Measurements from ENCODE around the gene TIAM2. TPM values are rescaled to one million over a fixed set of nuclear protein-coding genes. Genes with fewer than 3 reads are reported as not detected.
A peak's percentile ranks its signal among the peaks of the same experiment; 100 is the strongest.

TIAM2 gene
- total and polyA plus RNA-seq, 10 of the 15 experiments (the other 5 are each of a cell fraction or from before 2014, with no cell fraction given) = 1.1 to 10.5 (median 2.3) TPM

DNA sequence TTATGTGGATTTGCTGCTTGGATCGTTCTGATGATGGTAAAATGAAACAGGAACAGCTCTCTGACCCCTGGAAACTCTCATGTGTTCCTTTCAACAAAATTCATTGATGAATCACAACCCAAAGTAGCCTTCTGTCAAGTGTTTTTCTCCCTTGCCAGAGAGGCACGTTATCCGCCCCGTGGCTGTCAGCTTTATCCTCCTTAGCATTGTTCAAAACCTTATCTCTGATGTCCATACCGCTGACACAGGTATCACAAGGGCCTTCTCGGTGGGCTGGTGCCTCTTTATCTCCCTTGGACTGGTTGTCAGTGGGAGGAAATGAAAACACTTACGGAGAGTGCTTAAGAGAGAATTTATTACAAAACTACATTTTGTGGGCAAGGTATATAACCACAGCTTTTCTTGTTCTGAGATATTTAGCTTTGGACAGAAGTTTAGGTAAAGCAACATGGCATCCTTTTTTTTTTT is 84.9 kb downstream of the TIAM2 start:
- Histone ChIP-seq H3K36me3 (ENCODE audit: control insufficient read depth in 2 of 2, insufficient read depth in 2 of 2, low read length in 1 of 2) (no peaks in the 10 kb centered on the region), H3K4me3 (no peak overlapping the region), H2AFZ (ENCODE audit: control insufficient read depth, low read depth, low read length) (no peak overlapping the region), H4K20me1 (ENCODE audit: control insufficient read depth, insufficient read depth) (no peaks in the 10 kb centered on the region), H3K27me3 (replicated peaks in 1 of 2; ENCODE audit: control insufficient read depth in 2 of 2, insufficient read depth in 2 of 2, low read length in 1 of 2) (no peaks in the 10 kb centered on the region), H3K4me2 (ENCODE audit: control insufficient read depth, insufficient read depth) (no peak overlapping the region), H3K4me1 (ENCODE audit: control insufficient read depth, insufficient read depth, low read length) (no peaks in the 10 kb centered on the region; the same call in 1 of the 2 replicates), H3K9ac (ENCODE audit: control insufficient read depth, insufficient read depth, low read length) (no peak overlapping the region), H3K79me2 (ENCODE audit: control insufficient read depth, insufficient read depth, low read length) (no peaks in the 10 kb centered on the region), H3K27ac (ENCODE audit: control insufficient read depth, insufficient read depth) (no peak overlapping the region), H3K9me3 (replicated peaks; ENCODE audit: control insufficient read depth, insufficient read depth, low read length) (no peaks in the 10 kb centered on the region)
- ATAC-seq = peak; percentile 78
- no peak for TF ChIP-seq ZBED1 (IDR thresholded peaks at IDR 0.05; ENCODE audit: borderline replicate concordance)
- no peak for TF ChIP-seq NFYB (IDR thresholded peaks at IDR 0.05; ENCODE audit: insufficient read depth, low read depth, low read length)
- TF ChIP-seq MTA2 (IDR thresholded peaks at IDR 0.05; ENCODE audit: low read depth) = peak; percentile 39; the same call in 1 of the 2 replicates
- no peak for TF ChIP-seq POLR2AphosphoS5 (IDR thresholded peaks at IDR 0.05; ENCODE audit: low read length)
- no peak for TF ChIP-seq ZNF274 (IDR thresholded peaks at IDR 0.05; ENCODE audit: insufficient read depth, insufficient read length)
- TF ChIP-seq RBBP5 (conservative IDR thresholded peaks at IDR 0.05) = no peak
- TF ChIP-seq FOXM1 (IDR thresholded peaks at IDR 0.05; ENCODE audit: low read depth, low read length) = no peak
- peak; percentile 37; the same call in 1 of the 2 replicates for TF ChIP-seq SPI1 (IDR thresholded peaks at IDR 0.05; ENCODE audit: borderline replicate concordance, insufficient read depth, low read depth, low read length)
- 0 out of 2 replicates have a peak, but pooled peaks have one; percentile 9 for TF ChIP-seq MEF2A (IDR thresholded peaks at IDR 0.05; ENCODE audit: insufficient read depth, low read depth, low read length)
- no peak for TF ChIP-seq FOXK2 (IDR thresholded peaks at IDR 0.05)
- TF ChIP-seq ESRRA (IDR thresholded peaks at IDR 0.05; ENCODE audit: low read length) = no peak
- TF ChIP-seq JUNB (IDR thresholded peaks at IDR 0.05) = peak; percentile 31; the same call in 1 of the 2 replicates
- TF ChIP-seq ZNF384 (IDR thresholded peaks at IDR 0.05; ENCODE audit: borderline replicate concordance, low read depth, low read length) = no peak
- TF ChIP-seq RFX5 (IDR thresholded peaks at IDR 0.05; ENCODE audit: low read depth, low read length) = no peak
- TF ChIP-seq JUND (IDR thresholded peaks at IDR 0.05; ENCODE audit: low read depth, low read length) = no peak
- peak; percentile 71 for TF ChIP-seq NFIC (IDR thresholded peaks at IDR 0.05; ENCODE audit: low read depth, low read length)
- 0 out of 4 replicates have a peak, but pooled peaks of 1 of the 2 experiments have one; percentile 19 for TF ChIP-seq ETV6 (conservative IDR thresholded peaks at IDR 0.05 in 1 of 2, IDR thresholded peaks at IDR 0.05 in 1 of 2; ENCODE audit: borderline replicate concordance in 1 of 2, low read depth in 1 of 2)
- TF ChIP-seq RUNX3 (IDR thresholded peaks at IDR 0.05; ENCODE audit: low read length) = peak; percentile 89
- no peak for TF ChIP-seq NFXL1 (IDR thresholded peaks at IDR 0.05; ENCODE audit: borderline replicate concordance)
- TF ChIP-seq CBFB (IDR thresholded peaks at IDR 0.05; ENCODE audit: low read depth) = no peak
- BruUV-seq (replicated peaks) = no TSS peak
- intact Hi-C loops (cut with micrococcal nuclease; ENCODE audit: unreplicated experiment) = loop anchor here (1.0 kb wide), 1 partner anchor 91 kb away; no protein-coding TSS in a partner anchor
- ChIA-PET SMC1A (ENCODE audit: uncharacterized antibody, unreplicated experiment) (interaction anchor here (0.6 to 2.5 kb wide), 8 partner anchors 10 to 672 kb away, joined by 3 to 11 read pairs (median 3); no protein-coding TSS in a partner anchor), CTCF (interaction anchor here (1.1 to 3.6 kb wide), 3 partner anchors 11 to 153 kb away, joined by 3 to 17 read pairs (median 3); no protein-coding TSS in a partner anchor), RAD21 (ENCODE audit: unreplicated experiment) (interaction anchor here (1.6 kb wide), 1 partner anchor 97 kb away, joined by 5 read pairs; no protein-coding TSS in a partner anchor), POLR2A (interaction anchor here (0.6 to 1.1 kb wide), 3 partner anchors 11 to 1498 kb away, joined by 3 read pairs; no protein-coding TSS in a partner anchor)
- 11% methylated on average over 7 of the region's 7 CpGs for WGBS (ENCODE audit: insufficient coverage, insufficient replicate concordance, low lambda C conversion rate, missing lambda C conversion rate)
- peak; percentile 35 for FAIRE-seq
- in situ Hi-C loops (cut with MboI) = no loop called here
- peak; percentile 25 for DNase-seq (ENCODE audit: low read depth, low spot score)

Measured in GM12878 (cell line).